Measurements from ENCODE around the gene ATAD3B.
"Not testable (repeated sequence)": the region's sequence is repeated elsewhere in the genome, so short reads cannot be mapped to it uniquely, and the experiment has no call there.

ATAD3B gene

GRCh38 chr1:1433804-1434130 lies 37.8 kb upstream of the ATAD3B start:
- DNase-seq: no peak

- peak; percentile 31 for DNase-seq
Measured at GRCh38 chr1:1434131-1434823, 37.3 kb upstream of the ATAD3B start.

GRCh38 chr1:1434824-1435105 lies 36.8 kb upstream of the ATAD3B start:
- DNase-seq: no peak

- DNase-seq: peak; percentile 37
Measured at GRCh38 chr1:1435106-1435903, 36.3 kb upstream of the ATAD3B start, which contains the start of gene VWA1. TSS of gene VWA1 (plus strand) at chr1:1435690. CDS start at chr1:1435749, 59 bp downstream.

- DNase-seq: no peak
Measured at GRCh38 chr1:1435911-1436629, 35.5 kb upstream of the ATAD3B start.

- no peak for DNase-seq
Measured at GRCh38 chr1:1436630-1437032, 34.9 kb upstream of the ATAD3B start.

GRCh38 chr1:1437033-1437903 lies 34.3 kb upstream of the ATAD3B start:
- DNase-seq: no peak

GRCh38 chr1:1437904-1438376 lies 33.6 kb upstream of the ATAD3B start:
- no peak for DNase-seq

GRCh38 chr1:1438531-1439381 lies 32.8 kb upstream of the ATAD3B start:
- DNase-seq: no peak

GRCh38 chr1:1439546-1440261 lies 31.9 kb upstream of the ATAD3B start:
- DNase-seq: no peak

GRCh38 chr1:1440262-1441001 lies 31.1 kb upstream of the ATAD3B start:
- no peak for DNase-seq

- peak; percentile 16 for DNase-seq
Measured at GRCh38 chr1:1441002-1441888, 30.3 kb upstream of the ATAD3B start.

- DNase-seq: no peak
Measured at GRCh38 chr1:1442069-1442770, 29.3 kb upstream of the ATAD3B start.

GRCh38 chr1:1446631-1447030 lies 24.9 kb upstream of the ATAD3B start:
- not testable (repeated sequence) for DNase-seq

- no peak for DNase-seq
Measured at GRCh38 chr1:1449099-1449739, 22.3 kb upstream of the ATAD3B start, which contains the start of gene ATAD3C. TSS of gene ATAD3C (plus strand) at chr1:1449689. CDS start at chr1:1450684, 995 bp downstream.

- not testable (repeated sequence) for DNase-seq
Measured at GRCh38 chr1:1450616-1451015, 20.9 kb upstream of the ATAD3B start.

GRCh38 chr1:1451696-1452364 lies 19.7 kb upstream of the ATAD3B start:
- no peak for DNase-seq

Data from KG1 (cell line).